Duodenal mucosa (tissue), 2 donors: Measurements from ENCODE around the gene CDT1.
"Not testable (repeated sequence)": the region's sequence is repeated elsewhere in the genome, so short reads cannot be mapped to it uniquely, and the experiment has no call there.

Experiments used
- H3K27ac ChIP-seq: one replicate; pipeline ENCODE4 v1.7.0; 2013; ENCODE audit warnings: low read depth, low read length
- H3K27me3 ChIP-seq, 2 donors: one replicate each; pipeline ENCODE4 v1.7.0; 2013; ENCODE audit warnings: low read length in 2 of 2, control low read depth in 1 of 2; ENCODE audit not compliant: insufficient read depth in 2 of 2, control insufficient read depth in 1 of 2
- H3K36me3 ChIP-seq, 2 donors: one replicate each; pipeline ENCODE4 v1.7.0; 2013; ENCODE audit warnings: low read length in 2 of 2, control low read depth in 1 of 2; ENCODE audit not compliant: insufficient read depth in 2 of 2, control insufficient read depth in 1 of 2
- H3K4me1 ChIP-seq, 2 donors: one replicate each; pipeline ENCODE4 v1.7.0; 2013; ENCODE audit warnings: low read length in 2 of 2, control low read depth in 1 of 2; ENCODE audit not compliant: insufficient read depth in 2 of 2, control insufficient read depth in 1 of 2
- H3K4me3 ChIP-seq, 2 donors: one replicate each; pipeline ENCODE4 v1.7.0; 2013; ENCODE audit warnings: low read length in 2 of 2, low read depth in 1 of 2
- H3K9ac ChIP-seq, 2 donors: one replicate each; pipeline ENCODE4 v1.7.0; 2013; ENCODE audit warnings: low read length in 2 of 2, low read depth in 1 of 2
- H3K9me3 ChIP-seq, 2 donors: one replicate each; pipeline ENCODE4 v1.7.0; 2013; ENCODE audit warnings: low read length in 2 of 2, control low read depth in 1 of 2; ENCODE audit not compliant: control insufficient read depth in 1 of 2

The CDT1 gene

GRCh38 chr16:88818575-88818874 lies 14.9 kb downstream of the CDT1 start:
- Histone ChIP-seq H3K9me3 (no peaks in the 10 kb centered on the region), H3K4me3 (no peak overlapping the region), H3K9ac (no peak overlapping the region), H3K4me1 (no peaks in the 10 kb centered on the region), H3K27me3 (no peaks in the 10 kb centered on the region), H3K36me3 (peaks cover 0 to 16% of the 10 kb centered on the region in 2 donors), H3K27ac (no peak overlapping the region)

GRCh38 chr16:88819126-88819525 lies 15.5 kb downstream of the CDT1 start:
- no peak overlapping the region for H3K9ac ChIP-seq
- H3K27ac ChIP-seq: no peak overlapping the region
- no peak overlapping the region for H3K4me3 ChIP-seq
- H3K27me3 ChIP-seq: no peaks in the 10 kb centered on the region
- H3K9me3 ChIP-seq: no peaks in the 10 kb centered on the region
- H3K4me1 ChIP-seq: no peaks in the 10 kb centered on the region
- H3K36me3 ChIP-seq: peaks cover 0 to 16% of the 10 kb centered on the region in 2 donors

- Histone ChIP-seq H3K27ac (no peak overlapping the region), H3K4me1 (no peaks in the 10 kb centered on the region), H3K9ac (no peak overlapping the region), H3K36me3 (peaks cover 0 to 16% of the 10 kb centered on the region in 2 donors), H3K4me3 (no peak overlapping the region), H3K27me3 (no peaks in the 10 kb centered on the region), H3K9me3 (no peaks in the 10 kb centered on the region)
These were observed 16.9 kb downstream of the CDT1 start for GRCh38 chr16:88820385-88821025.

- Histone ChIP-seq H3K9me3 (no peaks in the 10 kb centered on the region), H3K27me3 (no peaks in the 10 kb centered on the region), H3K4me1 (no peaks in the 10 kb centered on the region), H3K36me3 (peaks cover 0 to 16% of the 10 kb centered on the region in 2 donors), H3K4me3 (no peak overlapping the region), H3K9ac (no peak overlapping the region), H3K27ac (no peak overlapping the region)
These were observed 17.7 kb downstream of the CDT1 start for GRCh38 chr16:88821168-88821850.

DNA sequence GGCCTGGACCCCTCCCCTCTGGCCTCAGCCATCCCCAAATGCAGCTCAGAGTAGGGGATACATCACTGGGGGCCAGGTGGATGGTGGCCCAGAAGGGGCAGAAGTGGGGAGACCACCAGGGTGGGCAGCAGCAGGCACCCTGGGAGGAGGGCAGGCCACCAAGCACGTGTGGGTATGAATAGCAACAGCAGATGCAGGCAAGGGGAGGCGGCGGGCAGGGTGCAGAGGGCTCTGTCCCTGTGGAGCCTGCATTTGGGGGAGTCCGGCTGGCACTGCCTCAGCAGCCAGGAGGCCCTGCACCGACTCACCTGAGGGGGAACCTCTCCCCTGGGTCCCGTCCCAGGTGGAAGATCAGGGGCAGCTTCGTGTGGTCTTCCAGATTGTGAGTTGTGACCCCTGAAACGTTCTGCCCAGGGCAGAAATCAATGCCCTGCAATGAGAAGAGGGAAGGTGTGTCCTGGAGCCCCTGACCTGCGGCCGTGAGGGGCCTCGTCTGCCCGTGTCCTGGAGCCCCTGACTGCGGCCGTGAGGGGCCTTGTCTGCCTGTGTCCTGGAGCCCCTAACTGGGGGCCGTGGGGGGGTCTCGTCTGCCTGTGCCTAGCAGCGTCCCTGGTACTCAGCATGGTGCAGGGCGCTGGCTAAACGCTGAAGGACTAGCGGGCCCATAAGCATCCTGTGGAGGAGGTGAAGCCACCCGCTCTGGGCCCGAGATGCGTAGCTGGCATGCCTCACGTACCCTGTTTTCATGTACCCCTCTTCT lies 18.9 kb downstream of the CDT1 start:
- Histone ChIP-seq H3K27ac (no peak overlapping the region), H3K4me3 (no peak overlapping the region), H3K36me3 (peaks cover 0 to 16% of the 10 kb centered on the region in 2 donors), H3K9ac (no peak overlapping the region), H3K27me3 (no peaks in the 10 kb centered on the region), H3K9me3 (no peaks in the 10 kb centered on the region), H3K4me1 (no peaks in the 10 kb centered on the region)

DNA sequence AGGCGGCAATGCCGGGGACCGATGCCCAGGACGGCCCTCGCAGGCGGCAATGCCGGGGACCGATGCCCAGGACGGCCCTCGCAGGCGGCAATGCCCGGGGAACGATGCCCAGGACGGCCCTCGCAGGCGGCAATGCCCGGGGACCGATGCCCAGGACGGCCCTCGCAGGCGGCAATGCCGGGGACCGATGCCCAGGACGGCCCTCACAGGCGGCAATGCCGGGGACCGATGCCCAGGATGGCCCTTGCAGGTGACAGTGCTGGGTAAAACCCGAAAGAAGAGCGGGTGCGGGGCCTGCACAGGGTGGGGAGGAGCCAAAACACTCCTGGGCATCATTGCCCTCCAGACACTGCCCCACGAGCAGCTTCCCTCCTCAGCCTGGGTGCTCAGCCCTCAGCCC lies 20.1 kb downstream of the CDT1 start:
- H3K4me1 ChIP-seq, H3K9me3 ChIP-seq, H3K4me3 ChIP-seq, H3K27me3 ChIP-seq, H3K27ac ChIP-seq, H3K9ac ChIP-seq: not testable (repeated sequence)
- peaks cover 0 to 24% of the 10 kb centered on the region in 2 donors for H3K36me3 ChIP-seq

DNA sequence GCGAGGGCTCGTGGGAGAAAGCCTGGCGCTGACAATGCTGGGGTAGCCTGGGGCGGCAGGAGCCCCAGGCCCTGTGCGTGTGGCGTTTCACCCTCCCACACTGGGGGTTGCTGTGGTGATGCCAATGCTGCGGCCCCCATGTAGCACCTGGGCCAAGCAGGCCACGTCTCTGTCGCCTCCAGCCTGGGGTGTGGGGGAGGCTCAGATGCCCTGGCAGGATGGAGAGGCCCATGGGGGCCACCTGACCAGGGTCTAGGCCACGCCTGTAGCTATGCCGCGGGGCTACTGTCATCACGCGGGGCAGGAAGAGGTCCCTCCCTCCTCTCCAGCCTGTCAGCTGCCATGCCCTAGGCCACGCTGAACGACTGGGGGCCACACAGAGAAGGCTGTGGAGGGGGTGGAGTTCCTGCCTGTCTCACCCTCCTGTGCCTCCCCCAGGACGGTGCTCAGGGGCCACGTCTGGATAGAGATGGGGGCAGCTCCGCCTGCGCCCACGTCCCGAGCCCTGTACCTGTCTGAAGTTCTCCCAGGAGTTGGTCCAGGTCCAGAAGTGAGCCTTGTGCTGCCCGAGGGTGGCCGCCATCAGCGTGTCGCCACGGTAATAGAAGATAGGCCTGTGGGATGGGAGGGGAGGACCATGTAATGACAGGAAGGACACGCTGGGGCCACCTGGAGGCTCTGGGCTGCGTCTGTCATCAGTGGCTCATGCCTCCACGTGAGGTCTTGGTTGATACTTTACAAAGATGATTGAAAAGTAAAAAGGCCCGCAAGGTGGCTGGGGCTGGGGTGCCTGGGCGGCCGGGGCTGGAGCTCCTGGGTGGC lies 20.9 kb downstream of the CDT1 start:
- Histone ChIP-seq H3K4me3 (no peak overlapping the region), H3K9ac (no peak overlapping the region), H3K36me3 (peaks cover 0 to 24% of the 10 kb centered on the region in 2 donors)

GRCh38 chr16:88825146-88825545 lies 21.6 kb downstream of the CDT1 start:
- Histone ChIP-seq H3K9me3 (no peaks in the 10 kb centered on the region), H3K4me1 (no peaks in the 10 kb centered on the region), H3K27me3 (no peaks in the 10 kb centered on the region), H3K36me3 (peaks cover 0 to 24% of the 10 kb centered on the region in 2 donors), H3K9ac (no peak overlapping the region), H3K4me3 (no peak overlapping the region), H3K27ac (no peak overlapping the region)

More for the DNA sequence above, 20.9 kb downstream of the CDT1 start:
- Histone ChIP-seq H3K27ac (no peak overlapping the region), H3K9me3 (no peaks in the 10 kb centered on the region), H3K4me1 (no peaks in the 10 kb centered on the region), H3K27me3 (no peaks in the 10 kb centered on the region)

- H3K9ac ChIP-seq: no peak overlapping the region
- no peaks in the 10 kb centered on the region for H3K9me3 ChIP-seq
- H3K4me3 ChIP-seq: no peak overlapping the region
- no peak overlapping the region for H3K27ac ChIP-seq
- H3K4me1 ChIP-seq: no peaks in the 10 kb centered on the region
- no peaks in the 10 kb centered on the region for H3K27me3 ChIP-seq
- H3K36me3 ChIP-seq: peaks cover 0 to 24% of the 10 kb centered on the region in 2 donors
These were observed 22.7 kb downstream of the CDT1 start for GRCh38 chr16:88826070-88826840.
